IMR-90 (cell line): ENCODE data around the gene DLG3. TPM values are rescaled to one million over a fixed set of nuclear protein-coding genes. Genes with fewer than 3 reads are reported as not detected.

Source experiments
- ATAC-seq: fragments of 200-7000 bp; cut with Tn5 transposase; 2 replicates; pipeline ENCODE4 v1.9.1; 2020; ENCODE audit warnings: low read depth, mild to moderate bottlenecking, moderate library complexity
- BruUV-seq: library from RNA; stranded (reverse); fragments of 400-500 nt; replicated peaks from 2 replicates; lab custom pipeline; 2021; lab: Mats Ljungman, UMichigan
- CTCF ChIA-PET: fragments of 300-600 bp; formaldehyde crosslinking; extraction: SDS; loops from one replicate; lab custom pipeline; 2021; ENCODE audit warnings: antibody characterized with exemption; lab: Yijun Ruan, JAX
- POLR2A ChIA-PET: fragments of 300-600 bp; sonication (Branson Sonifier 250); formaldehyde crosslinking; loops from one replicate; lab custom pipeline; 2022; ENCODE audit warnings: antibody characterized with exemption; ENCODE audit not compliant: unreplicated experiment; lab: Charles Lee
- DNase-seq: peaks from one replicate; pipeline ENCODE4 v3.0.0; 2013
- H2AFZ ChIP-seq: replicated peaks from 2 replicates; pipeline ENCODE3; 2013; ENCODE audit warnings: low read length, mild to moderate bottlenecking; ENCODE audit not compliant: poor library complexity
- H2AK5ac ChIP-seq: 2 replicates; pipeline ENCODE4 v1.6.1; 2013; ENCODE audit warnings: low read depth, low read length, inconsistent platforms
- H2AK9ac ChIP-seq: replicated peaks from 2 replicates; pipeline ENCODE3; 2013; ENCODE audit warnings: mild to moderate bottlenecking, low read depth, low read length, moderate library complexity; ENCODE audit not compliant: poor library complexity
- H2BK120ac ChIP-seq: 2 replicates; pipeline ENCODE4 v1.6.1; 2013; ENCODE audit warnings: low read depth, low read length, inconsistent platforms
- H2BK15ac ChIP-seq: 3 replicates; pipeline ENCODE4 v1.6.1; 2013; ENCODE audit warnings: low read depth, low read length, inconsistent platforms
- H2BK20ac ChIP-seq: 2 replicates; pipeline ENCODE4 v1.6.1; 2013; ENCODE audit warnings: low read depth, mild to moderate bottlenecking, inconsistent platforms, low read length, moderate library complexity
- H2BK5ac ChIP-seq: 2 replicates; pipeline ENCODE4 v1.6.1; 2013; ENCODE audit warnings: mild to moderate bottlenecking, low read depth, low read length, inconsistent platforms; ENCODE audit not compliant: poor library complexity, severe bottlenecking
- H3K14ac ChIP-seq: replicated peaks from 2 replicates; pipeline ENCODE4 v1.6.1; 2013; ENCODE audit warnings: low read depth, low read length, inconsistent platforms
- H3K18ac ChIP-seq: 2 replicates; pipeline ENCODE4 v1.6.1; 2013; ENCODE audit warnings: low read depth, low read length, control low read depth
- H3K23ac ChIP-seq: 2 replicates; pipeline ENCODE4 v1.6.1; 2013; ENCODE audit warnings: low read depth, low read length, inconsistent platforms
- H3K27ac ChIP-seq: 2 replicates; pipeline ENCODE4 v1.5.1; 2013; ENCODE audit warnings: mild to moderate bottlenecking, control low read depth, low read length; ENCODE audit not compliant: insufficient read depth
- H3K27me3 ChIP-seq: 2 replicates; pipeline ENCODE4 v1.6.1; 2013; ENCODE audit warnings: low read length; ENCODE audit not compliant: control insufficient read depth, insufficient read depth
- H3K36me3 ChIP-seq: 2 replicates; pipeline ENCODE4 v1.6.1; 2013; ENCODE audit warnings: low read length, mixed read lengths; ENCODE audit not compliant: control insufficient read depth, insufficient read depth
- H3K4ac ChIP-seq: 2 replicates; pipeline ENCODE4 v1.6.1; 2013; ENCODE audit warnings: low read depth, low read length, inconsistent platforms
- H3K4me1 ChIP-seq: 2 replicates; pipeline ENCODE4 v1.6.1; 2013; ENCODE audit warnings: low read length, mixed read lengths; ENCODE audit not compliant: control insufficient read depth, insufficient read depth
- H3K4me2 ChIP-seq: 2 replicates; pipeline ENCODE4 v1.6.1; 2013; ENCODE audit warnings: low read depth, mild to moderate bottlenecking, control low read depth, low read length, moderate library complexity
- H3K4me3 ChIP-seq: 2 replicates; pipeline ENCODE4 v1.5.1; 2013; ENCODE audit warnings: low read depth, mild to moderate bottlenecking, control low read depth, low read length, moderate library complexity; ENCODE audit not compliant: insufficient read depth
- H3K56ac ChIP-seq: 2 replicates; pipeline ENCODE4 v1.6.1; 2013; ENCODE audit warnings: low read length, inconsistent platforms; ENCODE audit not compliant: insufficient read depth; ENCODE audit errors: extremely low read depth
- H3K79me1 ChIP-seq, 2 experiments: 2 replicates each; pipeline ENCODE4 v1.6.1; 2013; ENCODE audit warnings: low read length in 2 of 2, inconsistent platforms in 1 of 2, low read depth in 1 of 2
- H3K9ac ChIP-seq: 2 replicates; pipeline ENCODE4 v1.6.1; 2013; ENCODE audit warnings: low read depth, low read length, control low read depth
- H3K9me1 ChIP-seq: 2 replicates; pipeline ENCODE4 v1.6.1; 2013; ENCODE audit warnings: low read length, inconsistent platforms; ENCODE audit not compliant: insufficient read depth
- H3K9me3 ChIP-seq: 2 replicates; pipeline ENCODE4 v1.6.1; 2013; ENCODE audit warnings: low read length; ENCODE audit not compliant: control insufficient read depth, insufficient read depth
- H4K20me1 ChIP-seq: 2 replicates; pipeline ENCODE4 v1.6.1; 2013; ENCODE audit warnings: low read length, inconsistent platforms; ENCODE audit not compliant: insufficient read depth
- H4K5ac ChIP-seq: 2 replicates; pipeline ENCODE4 v1.6.1; 2013; ENCODE audit warnings: mild to moderate bottlenecking, low read depth, low read length, control low read depth
- H4K8ac ChIP-seq, 2 experiments: 2 replicates each; pipeline ENCODE4 v1.6.1; 2013; ENCODE audit warnings: low read depth in 2 of 2, low read length in 2 of 2, control low read depth in 1 of 2, inconsistent platforms in 1 of 2
- H4K91ac ChIP-seq: 2 replicates; pipeline ENCODE4 v1.6.1; 2013; ENCODE audit warnings: low read depth, low read length, inconsistent platforms; ENCODE audit not compliant: insufficient read depth
- CTCF ChIP-seq: conservative IDR thresholded peaks from 2 replicates; pipeline ENCODE4 v1.5.1; 2012; ENCODE audit warnings: mild to moderate bottlenecking, low read depth, low read length, improper control_type of control experiment
- FOS ChIP-seq: fragments of 150-350 bp; IDR thresholded peaks from 2 replicates; pipeline ENCODE4 v1.6.1; 2016; ENCODE audit warnings: low read depth, low read length
- MAFK ChIP-seq: IDR thresholded peaks from 2 replicates; pipeline ENCODE4 v1.6.1; 2012; ENCODE audit warnings: low read depth, low read length, improper control_type of control experiment
- MAZ ChIP-seq: IDR thresholded peaks from 2 replicates; pipeline ENCODE4 v1.6.1; 2012; ENCODE audit warnings: low read depth, mild to moderate bottlenecking, low read length, improper control_type of control experiment, moderate library complexity, borderline replicate concordance
- NFE2L2 ChIP-seq: fragments of 150-350 bp; IDR thresholded peaks from 2 replicates; pipeline ENCODE4 v1.6.1; 2016; ENCODE audit warnings: low read depth, mild to moderate bottlenecking, low read length
- RCOR1 ChIP-seq: IDR thresholded peaks from 2 replicates; pipeline ENCODE4 v1.6.1; 2012; ENCODE audit warnings: mild to moderate bottlenecking, low read length, improper control_type of control experiment; ENCODE audit not compliant: insufficient replicate concordance
- RFX5 ChIP-seq: IDR thresholded peaks from 2 replicates; pipeline ENCODE4 v1.8.0; 2012; ENCODE audit warnings: low read depth, mild to moderate bottlenecking, low read length, moderate library complexity
- USF2 ChIP-seq: fragments of 150-350 bp; IDR thresholded peaks from 2 replicates; pipeline ENCODE4 v1.6.1; 2017; ENCODE audit warnings: mild to moderate bottlenecking, antibody characterized with exemption, low read length, low read depth
- WGBS, 2 experiments: methylation state at CpG; one replicate each; pipeline versions ENCODE4 v1.1.5 to v1.1.7; 2013; ENCODE audit warnings: missing lambda C conversion rate in 2 of 2; ENCODE audit not compliant: insufficient read length in 1 of 2; ENCODE audit errors: extremely low coverage in 2 of 2; 5-methylcytosine and 5-hydroxymethylcytosine counted together
- dilution Hi-C: fragments of 300-500 bp; cut with HindIII; formaldehyde crosslinking; loops from one replicate; pipeline ENCODE4 v1.14.3; 2018; ENCODE audit warnings: low sequenced_read_pairs; ENCODE audit not compliant: unreplicated experiment
- in situ Hi-C: fragments of 300-500 bp; cut with MboI; formaldehyde crosslinking; loops from 3 replicates; pipeline ENCODE4 v1.14.3; 2019; ENCODE audit warnings: low sequenced_read_pairs, inconsistent platforms, mixed read lengths
- intact Hi-C: fragments of 100-400 bp; cut with micrococcal nuclease; formaldehyde crosslinking; loops from 2 replicates; pipeline ENCODE4 v1.10.0; 2022
- polyA plus RNA-seq, 3 experiments: library from polyadenylated mRNA; depleted of rRNA; stranded (reverse); fragments of >200 nt; gene quantifications; 2 replicates each; pipeline ENCODE4 v1.2.3, GENCODE V29; 2012; ENCODE audit warnings: low replicate concordance in 1 of 3
- total RNA-seq: library from RNA; depleted of rRNA; stranded (reverse); fragments of >200 nt; gene quantifications from 2 replicates; pipeline ENCODE4 v1.2.3, GENCODE V29; 2012

Gene DLG3
- total and polyA plus RNA-seq, 2 of the 4 experiments (the other 2 are of a cell fraction): 11.0 to 27.1 TPM

- H3K4me3 ChIP-seq: peak overlapping the region; percentile 91
- no peak overlapping the region for H2BK20ac ChIP-seq
- H3K27me3 ChIP-seq: no peaks in the 10 kb centered on the region; the same call in 1 of the 2 replicates
- no peak for DNase-seq
- in situ Hi-C loops (no loop called here), dilution Hi-C loops (no loop called here), intact Hi-C loops (no loop called here)
- H3K56ac ChIP-seq: no peak overlapping the region
- H3K9me3 ChIP-seq: no peaks in the 10 kb centered on the region
- no peak for TF ChIP-seq CTCF
- TF ChIP-seq NFE2L2: no peak
- TF ChIP-seq MAZ: no peak
- no peak for TF ChIP-seq USF2
- no peak for TF ChIP-seq MAFK
- TF ChIP-seq RFX5: no peak
- no peak for TF ChIP-seq FOS
- TF ChIP-seq RCOR1: no peak
- H2BK5ac ChIP-seq: no peak overlapping the region
- peaks cover 4% of the 10 kb centered on the region; the same call in 1 of the 2 replicates for H3K4me1 ChIP-seq
- H4K20me1 ChIP-seq: no peaks in the 10 kb centered on the region
- no peaks in the 10 kb centered on the region for H3K36me3 ChIP-seq
- peak overlapping the region; percentile 24; the same call in 1 of the 2 replicates for H4K5ac ChIP-seq
- H4K8ac ChIP-seq: peak overlapping the region; percentile 64; a peak in 3 of 4 replicates
- H3K18ac ChIP-seq: no peak overlapping the region
- peak overlapping the region; percentile 91 for H2AFZ ChIP-seq
- H3K9ac ChIP-seq: 0 out of 2 replicates have a peak overlapping the region, but pooled peaks have one; percentile 41
- 0 out of 2 replicates have a peak, but pooled peaks cover 7% of the 10 kb centered on the region for H3K9me1 ChIP-seq
- H3K27ac ChIP-seq: no peak overlapping the region
- peak overlapping the region; percentile 9 for H2AK9ac ChIP-seq
- H3K79me1 ChIP-seq: peaks cover 4 to 21% of the 10 kb centered on the region in 2 experiments; a peak in 3 of 4 replicates
- H3K4me2 ChIP-seq: peak overlapping the region; percentile 75
- ATAC-seq: no peak
- CTCF ChIA-PET: no interaction called here
- H3K14ac ChIP-seq: no peak overlapping the region
- BruUV-seq: no TSS peak
- no peak overlapping the region for H2BK120ac ChIP-seq
- H3K23ac ChIP-seq: no peak overlapping the region
- H2BK15ac ChIP-seq: no peak overlapping the region
- H2AK5ac ChIP-seq: no peak overlapping the region
- no peak overlapping the region for H3K4ac ChIP-seq
- WGBS, 2 experiments: 86% methylated on average over 8 of the region's 15 CpGs; no CpG with 5 or more reads in 1 of the 2 experiments
- H4K91ac ChIP-seq: no peak overlapping the region
- POLR2A ChIA-PET: no interaction called here
Measured at GRCh38 chrX:70432936-70433847, 11.4 kb upstream of the DLG3 start.
